ENCODE data around the gene TNFRSF1A. TPM values are rescaled to one million over a fixed set of nuclear protein-coding genes. Genes with fewer than 3 reads are reported as not detected.

Gene TNFRSF1A
- total and polyA plus RNA-seq, 2 of the 13 experiments (the other 11 are each of a cell fraction or from before 2014, with no cell fraction given), result 41.5 to 61.2 TPM

GRCh38 chr12:6341417-6342139, at the start of gene TNFRSF1A (continued):
- TF ChIP-seq FOXO4 (CRISPR knock-in tag; conservative IDR thresholded peaks at IDR 0.05), result 0 out of 2 replicates have a peak, but pooled peaks have one; percentile 4
- no peak for TF ChIP-seq SNAPC2 (CRISPR knock-in tag; IDR thresholded peaks at IDR 0.05)
- TF ChIP-seq BCL6 (CRISPR knock-in tag; IDR thresholded peaks at IDR 0.05), result 0 out of 2 replicates have a peak, but pooled peaks have one; percentile 8
- TF ChIP-seq ZNF230 (CRISPR knock-in tag; IDR thresholded peaks at IDR 0.05), result no peak
- no peak for TF ChIP-seq CBX2 (IDR thresholded peaks at IDR 0.05; ENCODE audit: low read depth, low read length)
- TF ChIP-seq CBX2 (CRISPR knock-in tag; IDR thresholded peaks at IDR 0.05; ENCODE audit: low read depth), result no peak
- no peak for TF ChIP-seq ZNF703 (CRISPR knock-in tag; IDR thresholded peaks at IDR 0.05; ENCODE audit: borderline replicate concordance)
- TF ChIP-seq PHF21A (CRISPR knock-in tag; IDR thresholded peaks at IDR 0.05), result peak; percentile 67; the same call in 1 of the 2 replicates
- TF ChIP-seq GPBP1L1 (CRISPR knock-in tag; IDR thresholded peaks at IDR 0.05), result no peak
- TF ChIP-seq ZFP90 (CRISPR knock-in tag; IDR thresholded peaks at IDR 0.05; ENCODE audit: borderline replicate concordance), result peak; percentile 37; the same call in 1 of the 2 replicates
- TF ChIP-seq ZHX1 (CRISPR knock-in tag; IDR thresholded peaks at IDR 0.05; ENCODE audit: low read depth), result peak; percentile 36; the same call in 1 of the 2 replicates
- TF ChIP-seq ZNF451 (CRISPR knock-in tag; IDR thresholded peaks at IDR 0.05), result no peak
- TF ChIP-seq ZNF274 (CRISPR knock-in tag; IDR thresholded peaks at IDR 0.05), result no peak; the same call in 1 of the 2 replicates
- TF ChIP-seq KAT8 (CRISPR knock-in tag; IDR thresholded peaks at IDR 0.05), result peak; percentile 60; the same call in 1 of the 2 replicates
- 0 out of 2 replicates have a peak, but pooled peaks have one; percentile 42 for TF ChIP-seq DNMT3B (CRISPR knock-in tag; conservative IDR thresholded peaks at IDR 0.05)
- TF ChIP-seq ETV5 (CRISPR knock-in tag; IDR thresholded peaks at IDR 0.05; ENCODE audit: borderline replicate concordance), result peak; percentile 71; the same call in 1 of the 2 replicates
- TF ChIP-seq GLMP (CRISPR knock-in tag; IDR thresholded peaks at IDR 0.05; ENCODE audit: borderline replicate concordance), result no peak
- TF ChIP-seq YY1 (IDR thresholded peaks at IDR 0.05; ENCODE audit: insufficient read depth, insufficient replicate concordance, low read depth, low read length), result peak; percentile 5
- peak; percentile 69 for TF ChIP-seq AGO2 (optimal IDR thresholded peaks at IDR 0.05; ENCODE audit: low read depth, low read length)
- peak; percentile 14; the same call in 1 of the 2 replicates for TF ChIP-seq ZBTB7A (CRISPR knock-in tag; IDR thresholded peaks at IDR 0.05)
- peak; percentile 32 for TF ChIP-seq HBP1 (CRISPR knock-in tag; IDR thresholded peaks at IDR 0.05; ENCODE audit: low read depth)
